Measurements from ENCODE around the gene MVB12A.

The MVB12A gene

GRCh38 chr19:17421942-17422341 lies 2.1 kb downstream of the MVB12A start:
- TF ChIP-seq, protein P1, sequence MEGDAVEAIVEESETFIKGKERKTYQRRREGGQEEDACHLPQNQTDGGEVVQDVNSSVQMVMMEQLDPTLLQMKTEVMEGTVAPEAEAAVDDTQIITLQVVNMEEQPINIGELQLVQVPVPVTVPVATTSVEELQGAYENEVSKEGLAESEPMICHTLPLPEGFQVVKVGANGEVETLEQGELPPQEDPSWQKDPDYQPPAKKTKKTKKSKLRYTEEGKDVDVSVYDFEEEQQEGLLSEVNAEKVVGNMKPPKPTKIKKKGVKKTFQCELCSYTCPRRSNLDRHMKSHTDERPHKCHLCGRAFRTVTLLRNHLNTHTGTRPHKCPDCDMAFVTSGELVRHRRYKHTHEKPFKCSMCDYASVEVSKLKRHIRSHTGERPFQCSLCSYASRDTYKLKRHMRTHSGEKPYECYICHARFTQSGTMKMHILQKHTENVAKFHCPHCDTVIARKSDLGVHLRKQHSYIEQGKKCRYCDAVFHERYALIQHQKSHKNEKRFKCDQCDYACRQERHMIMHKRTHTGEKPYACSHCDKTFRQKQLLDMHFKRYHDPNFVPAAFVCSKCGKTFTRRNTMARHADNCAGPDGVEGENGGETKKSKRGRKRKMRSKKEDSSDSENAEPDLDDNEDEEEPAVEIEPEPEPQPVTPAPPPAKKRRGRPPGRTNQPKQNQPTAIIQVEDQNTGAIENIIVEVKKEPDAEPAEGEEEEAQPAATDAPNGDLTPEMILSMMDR (conservative IDR thresholded peaks at IDR 0.05; ENCODE audit: low read depth, low read length) = no peak
- Histone ChIP-seq H2AFZ (ENCODE audit: low read depth) (no peak overlapping the region), H3K4me1 (ENCODE audit: low read depth, poor library complexity, severe bottlenecking) (peaks cover 13% of the 10 kb centered on the region), H4K20me1 (ENCODE audit: insufficient read depth) (no peaks in the 10 kb centered on the region), H3K27ac (no peak overlapping the region), H3K27me3 (ENCODE audit: insufficient read depth, low read depth) (no peaks in the 10 kb centered on the region), H3K4me3 (IDR thresholded peaks at IDR 0.05; ENCODE audit: insufficient read depth, low read depth, low read length) (no peak overlapping the region), H3K36me3 (ENCODE audit: insufficient read depth) (no peaks in the 10 kb centered on the region), H3K9ac (no peak overlapping the region), H3K79me2 (ENCODE audit: insufficient read depth, low read depth) (no peaks in the 10 kb centered on the region), H3K4me2 (no peak overlapping the region)

GRCh38 chr19:17423429-17424208 lies 3.8 kb downstream of the MVB12A start:
- TF ChIP-seq, protein P1 (conservative IDR thresholded peaks at IDR 0.05; ENCODE audit: low read depth, low read length) = no peak
- no peak overlapping the region for H3K4me2 ChIP-seq
- no peak overlapping the region for H3K9ac ChIP-seq
- no peaks in the 10 kb centered on the region for H3K27me3 ChIP-seq (ENCODE audit: insufficient read depth, low read depth)
- no peaks in the 10 kb centered on the region for H3K36me3 ChIP-seq (ENCODE audit: insufficient read depth)
- peaks cover 18% of the 10 kb centered on the region for H3K4me1 ChIP-seq (ENCODE audit: low read depth, poor library complexity, severe bottlenecking)
- H3K27ac ChIP-seq = no peak overlapping the region
- no peaks in the 10 kb centered on the region for H3K79me2 ChIP-seq (ENCODE audit: insufficient read depth, low read depth)
- H3K4me3 ChIP-seq (IDR thresholded peaks at IDR 0.05; ENCODE audit: insufficient read depth, low read depth, low read length) = no peak overlapping the region
- H4K20me1 ChIP-seq (ENCODE audit: insufficient read depth) = no peaks in the 10 kb centered on the region
- no peak overlapping the region for H2AFZ ChIP-seq (ENCODE audit: low read depth)

DNA sequence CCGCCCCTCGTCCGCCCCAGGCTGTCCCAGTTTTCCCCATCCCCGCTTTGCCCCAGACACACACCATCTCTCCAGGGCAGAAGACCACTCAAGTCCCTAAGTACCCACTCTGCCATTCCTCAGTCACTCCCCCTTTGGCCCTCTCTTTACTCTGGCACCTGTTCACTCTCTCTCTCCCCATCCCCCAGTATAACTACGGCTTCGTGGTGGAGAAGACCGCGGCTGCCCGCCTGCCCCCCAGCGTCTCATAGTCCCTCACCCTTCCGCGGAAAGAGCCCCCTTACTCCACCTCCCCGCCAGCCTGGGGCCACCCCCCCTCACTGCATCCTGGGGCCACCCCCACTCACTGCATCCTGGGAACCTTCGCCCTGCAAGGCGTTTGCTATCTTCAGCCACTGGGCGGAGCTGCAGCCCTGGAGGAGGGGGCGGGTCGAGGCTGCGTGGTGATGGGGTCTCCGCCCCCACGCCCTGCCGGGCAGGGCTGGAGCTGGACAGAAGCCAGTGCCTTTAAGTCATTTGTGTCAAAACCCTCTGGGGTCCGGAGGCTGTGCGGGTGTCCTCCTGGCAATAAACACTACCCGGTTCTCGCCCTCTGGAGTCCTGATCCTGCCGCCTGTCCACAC lies 5.0 kb downstream of the MVB12A start:
- TF ChIP-seq, protein P1 (conservative IDR thresholded peaks at IDR 0.05; ENCODE audit: low read depth, low read length) = no peak
- Histone ChIP-seq H3K36me3 (ENCODE audit: insufficient read depth) (no peaks in the 10 kb centered on the region), H3K79me2 (ENCODE audit: insufficient read depth, low read depth) (no peaks in the 10 kb centered on the region), H3K27me3 (ENCODE audit: insufficient read depth, low read depth) (no peaks in the 10 kb centered on the region), H3K27ac (no peak overlapping the region), H4K20me1 (ENCODE audit: insufficient read depth) (no peaks in the 10 kb centered on the region), H2AFZ (ENCODE audit: low read depth) (no peak overlapping the region), H3K9ac (no peak overlapping the region), H3K4me3 (IDR thresholded peaks at IDR 0.05; ENCODE audit: insufficient read depth, low read depth, low read length) (no peak overlapping the region), H3K4me2 (no peak overlapping the region), H3K4me1 (ENCODE audit: low read depth, poor library complexity, severe bottlenecking) (peaks cover 11% of the 10 kb centered on the region)

- H2AFZ ChIP-seq (ENCODE audit: low read depth) = no peak overlapping the region
- H3K36me3 ChIP-seq (ENCODE audit: insufficient read depth) = no peaks in the 10 kb centered on the region
- no peak overlapping the region for H3K27ac ChIP-seq
- no peak overlapping the region for H3K9ac ChIP-seq
- no peaks in the 10 kb centered on the region for H3K27me3 ChIP-seq (ENCODE audit: insufficient read depth, low read depth)
- H3K4me3 ChIP-seq (IDR thresholded peaks at IDR 0.05; ENCODE audit: insufficient read depth, low read depth, low read length) = no peak overlapping the region
- TF ChIP-seq, protein P1 (conservative IDR thresholded peaks at IDR 0.05; ENCODE audit: low read depth, low read length) = no peak
- H3K4me2 ChIP-seq = no peak overlapping the region
- H3K79me2 ChIP-seq (ENCODE audit: insufficient read depth, low read depth) = no peaks in the 10 kb centered on the region
- no peaks in the 10 kb centered on the region for H4K20me1 ChIP-seq (ENCODE audit: insufficient read depth)
- H3K4me1 ChIP-seq (ENCODE audit: low read depth, poor library complexity, severe bottlenecking) = peaks cover 7% of the 10 kb centered on the region
Measured at GRCh38 chr19:17429641-17430113, 9.8 kb downstream of the MVB12A start.
